HepG2 (cell line): ENCODE measurements around the gene SIK3. TPM values are rescaled to one million over a fixed set of nuclear protein-coding genes. Genes with fewer than 3 reads are reported as not detected.

Experiments used
- BRD4 ChIP-seq: sonication (generic); formaldehyde crosslinking; IDR thresholded peaks from 2 replicates; pipeline ENCODE4 v1.4.0; 2020; ENCODE audit warnings: missing genetic modification reagents
- ELF1 ChIP-seq: sonication (generic); formaldehyde crosslinking; IDR thresholded peaks from 2 replicates; pipeline ENCODE4 v1.4.0; 2020; ENCODE audit warnings: missing genetic modification reagents
- FOSL2 ChIP-seq: sonication (generic); formaldehyde crosslinking; IDR thresholded peaks from 2 replicates; pipeline ENCODE4 v1.4.0; 2020; ENCODE audit warnings: missing genetic modification reagents
- FOXA3 ChIP-seq: IDR thresholded peaks from 2 replicates; pipeline ENCODE4 v1.6.1; 2016; ENCODE audit warnings: missing genetic modification reagents, missing compliant biosample characterization
- ISL2 ChIP-seq: sonication (generic); formaldehyde crosslinking; IDR thresholded peaks from 2 replicates; pipeline ENCODE4 v1.5.0; 2020; ENCODE audit warnings: missing genetic modification reagents
- KLF12 ChIP-seq: sonication (generic); formaldehyde crosslinking; IDR thresholded peaks from 2 replicates; pipeline ENCODE4 v1.4.0; 2020; ENCODE audit warnings: missing genetic modification reagents, borderline replicate concordance
- MAFG ChIP-seq: sonication (generic); formaldehyde crosslinking; IDR thresholded peaks from 2 replicates; pipeline ENCODE4 v1.5.1; 2020; ENCODE audit warnings: mild to moderate bottlenecking, missing genetic modification reagents
- NCOA1 ChIP-seq: sonication (generic); formaldehyde crosslinking; IDR thresholded peaks from 2 replicates; pipeline ENCODE4 v1.9.0; 2021; ENCODE audit warnings: missing genetic modification reagents
- NR2F2 ChIP-seq: IDR thresholded peaks from 2 replicates; pipeline ENCODE4 v1.6.1; 2012; ENCODE audit warnings: low read depth, inconsistent platforms, borderline replicate concordance
- ONECUT2 ChIP-seq: sonication (generic); formaldehyde crosslinking; IDR thresholded peaks from 2 replicates; pipeline ENCODE4 v1.4.0; 2020; ENCODE audit warnings: missing genetic modification reagents
- RAD21 ChIP-seq: fragments of 450-650 bp; formaldehyde crosslinking; IDR thresholded peaks from 2 replicates; pipeline ENCODE4 v1.5.0; 2020; ENCODE audit warnings: mild to moderate bottlenecking
- RARA ChIP-seq: IDR thresholded peaks from 2 replicates; pipeline ENCODE4 v1.6.1; 2016; ENCODE audit warnings: missing genetic modification reagents, missing compliant biosample characterization
- RFXANK ChIP-seq: IDR thresholded peaks from 2 replicates; pipeline ENCODE4 v1.6.1; 2016
- SATB2 ChIP-seq: sonication (generic); formaldehyde crosslinking; IDR thresholded peaks from 2 replicates; pipeline ENCODE4 v1.5.0; 2020; ENCODE audit warnings: missing genetic modification reagents
- SKI ChIP-seq: fragments of 450-650 bp; IDR thresholded peaks from one replicate; pipeline ENCODE4 v1.6.1; 2018; ENCODE audit warnings: mild to moderate bottlenecking; ENCODE audit not compliant: partially characterized antibody
- SKIL ChIP-seq: sonication (generic); formaldehyde crosslinking; IDR thresholded peaks from 2 replicates; pipeline ENCODE4 v1.8.0; 2022; ENCODE audit warnings: missing genetic modification reagents, mild to moderate bottlenecking, moderate library complexity, borderline replicate concordance
- SMC3 ChIP-seq: IDR thresholded peaks from 2 replicates; pipeline ENCODE4 v1.6.1; 2011; ENCODE audit warnings: low read length, improper control_type of control experiment
- SNAPC5 ChIP-seq: sonication (generic); formaldehyde crosslinking; IDR thresholded peaks from 2 replicates; pipeline ENCODE4 v1.8.1; 2023; ENCODE audit warnings: mild to moderate bottlenecking, missing genetic modification reagents, borderline replicate concordance
- TEAD3 ChIP-seq: optimal IDR thresholded peaks from 2 replicates; pipeline ENCODE3; 2016; ENCODE audit warnings: borderline replicate concordance
- ZBTB14 ChIP-seq: sonication (generic); formaldehyde crosslinking; IDR thresholded peaks from 2 replicates; pipeline ENCODE4 v1.4.0; 2020; ENCODE audit warnings: missing genetic modification reagents
- ZBTB42 ChIP-seq: sonication (generic); formaldehyde crosslinking; IDR thresholded peaks from 2 replicates; pipeline ENCODE4 v1.5.0; 2020; ENCODE audit warnings: mild to moderate bottlenecking, missing genetic modification reagents
- ZFP62 ChIP-seq: sonication (generic); formaldehyde crosslinking; IDR thresholded peaks from 2 replicates; pipeline ENCODE4 v1.4.0; 2020; ENCODE audit warnings: missing genetic modification reagents
- ZFX ChIP-seq: sonication (generic); formaldehyde crosslinking; IDR thresholded peaks from 2 replicates; pipeline ENCODE4 v1.4.0; 2020; ENCODE audit warnings: mild to moderate bottlenecking, low read depth, missing genetic modification reagents, moderate library complexity
- ZNF121 ChIP-seq: sonication (generic); formaldehyde crosslinking; IDR thresholded peaks from 2 replicates; pipeline ENCODE4 v1.5.0; 2020; ENCODE audit warnings: mild to moderate bottlenecking, missing genetic modification reagents
- ZNF207 ChIP-seq: fragments of 450-650 bp; IDR thresholded peaks from 2 replicates; pipeline ENCODE4 v1.6.1; 2016; ENCODE audit warnings: antibody characterized with exemption, borderline replicate concordance
- ZNF234 ChIP-seq: sonication (generic); formaldehyde crosslinking; conservative IDR thresholded peaks from 2 replicates; pipeline ENCODE4 v1.5.1; 2020; ENCODE audit warnings: mild to moderate bottlenecking, missing genetic modification reagents
- ZNF317 ChIP-seq: sonication (generic); formaldehyde crosslinking; IDR thresholded peaks from 2 replicates; pipeline ENCODE4 v1.5.0; 2020; ENCODE audit warnings: mild to moderate bottlenecking, missing genetic modification reagents
- ZNF484 ChIP-seq: sonication (generic); formaldehyde crosslinking; IDR thresholded peaks from 2 replicates; pipeline ENCODE4 v1.5.1; 2020; ENCODE audit warnings: mild to moderate bottlenecking, low read depth, missing genetic modification reagents, borderline replicate concordance
- ZNF530 ChIP-seq: sonication (generic); formaldehyde crosslinking; IDR thresholded peaks from 2 replicates; pipeline ENCODE4 v1.5.0; 2020; ENCODE audit warnings: low read depth, mild to moderate bottlenecking, missing genetic modification reagents
- ZNF788 ChIP-seq: sonication (generic); formaldehyde crosslinking; IDR thresholded peaks from 2 replicates; pipeline ENCODE4 v1.5.0; 2020; ENCODE audit warnings: mild to moderate bottlenecking, missing genetic modification reagents, borderline replicate concordance
- ZSCAN22 ChIP-seq: sonication (generic); formaldehyde crosslinking; IDR thresholded peaks from 2 replicates; pipeline ENCODE4 v1.4.0; 2020; ENCODE audit warnings: mild to moderate bottlenecking, missing genetic modification reagents
- ZSCAN25 ChIP-seq: sonication (generic); formaldehyde crosslinking; IDR thresholded peaks from 2 replicates; pipeline ENCODE4 v1.8.0; 2022; ENCODE audit warnings: mild to moderate bottlenecking, missing genetic modification reagents
- polyA plus RNA-seq, 8 experiments: library from polyadenylated mRNA; depleted of rRNA in 3 of 8; stranded (reverse) in 7 of 8; unstranded in 1 of 8; fragments of >200 nt; fragmentation: Illumina TruSeq in 4 of 8; extraction: Trizol in 4 of 8; gene quantifications; 2 replicates each; pipeline versions ENCODE4 v1.2.1 to v1.2.3, GENCODE V29; 2011 to 2016; ENCODE audit warnings: low read depth in 4 of 8, missing spikeins in 1 of 8, mixed read lengths in 1 of 8; ENCODE audit not compliant: insufficient read depth in 1 of 8
- total RNA-seq, 5 experiments: library from RNA; depleted of rRNA; stranded (reverse); fragments of >200 nt; fragmentation: Illumina TruSeq; extraction: Trizol; gene quantifications; 2 replicates each; pipeline ENCODE4 v1.2.3, GENCODE V29; 2016; ENCODE audit warnings: low read depth in 1 of 5

SIK3 gene
- total and polyA plus RNA-seq, 2 of the 13 experiments (the other 11 are each of a cell fraction or from before 2014, with no cell fraction given) = 5.7 to 9.8 TPM

GRCh38 chr11:117020869-117021564 is 77.2 kb downstream of the SIK3 start (continued):
- TF ChIP-seq BRD4 (CRISPR knock-in tag) (no peak), SATB2 (no peak), SMC3 (no peak), FOXA3 (CRISPR knock-in tag) (peak; percentile 74), ZNF121 (no peak), ZBTB14 (no peak), ZNF530 (CRISPR knock-in tag) (no peak), RAD21 (CRISPR knock-in tag) (no peak), ZBTB42 (CRISPR knock-in tag) (no peak), ZSCAN25 (CRISPR knock-in tag) (no peak), ZFP62 (no peak), MAFG (no peak), TEAD3 (peak; percentile 72), ZNF317 (CRISPR knock-in tag) (0 out of 2 replicates have a peak, but pooled peaks have one; percentile 72), SNAPC5 (CRISPR knock-in tag) (no peak), RARA (CRISPR knock-in tag) (peak; percentile 71), ZFX (no peak), ZNF207 (no peak), KLF12 (no peak), RFXANK (CRISPR knock-in tag) (no peak), ONECUT2 (no peak), SKIL (no peak), FOSL2 (CRISPR knock-in tag) (peak; percentile 52; the same call in 1 of the 2 replicates), ZNF234 (CRISPR knock-in tag) (no peak), NCOA1 (CRISPR knock-in tag) (0 out of 2 replicates have a peak, but pooled peaks have one; percentile 30), ZNF788 (CRISPR knock-in tag) (peak; percentile 23; the same call in 1 of the 2 replicates), SKI (no peak), ZNF484 (CRISPR knock-in tag) (no peak), NR2F2 (peak; percentile 79; the same call in 1 of the 2 replicates), ELF1 (CRISPR knock-in tag) (no peak), ISL2 (CRISPR knock-in tag) (peak; percentile 76; the same call in 1 of the 2 replicates), ZSCAN22 (CRISPR knock-in tag) (no peak)
